ENCODE data around the gene IBTK.
"Not testable (repeated sequence)": the region's sequence is repeated elsewhere in the genome, so short reads cannot be mapped to it uniquely, and the experiment has no call there.

IBTK gene

GRCh38 chr6:82169138-82169876, 78.2 kb downstream of the IBTK start:
- Histone ChIP-seq H3K4me3 (replicated peaks; ENCODE audit: low read depth, low read length) (no peak overlapping the region), H3K36me3 (ENCODE audit: control insufficient read depth, insufficient read depth, low read length) (peaks cover 6% of the 10 kb centered on the region), H3K27me3 (replicated peaks; ENCODE audit: control insufficient read depth, insufficient read depth, low read length) (no peaks in the 10 kb centered on the region)
- TF ChIP-seq CTCF (IDR thresholded peaks at IDR 0.05; ENCODE audit: insufficient read depth, low read length, poor library complexity, severe bottlenecking), result no peak
- DNase-seq (ENCODE audit: extremely low read depth, insufficient read length), result no peak

DNA sequence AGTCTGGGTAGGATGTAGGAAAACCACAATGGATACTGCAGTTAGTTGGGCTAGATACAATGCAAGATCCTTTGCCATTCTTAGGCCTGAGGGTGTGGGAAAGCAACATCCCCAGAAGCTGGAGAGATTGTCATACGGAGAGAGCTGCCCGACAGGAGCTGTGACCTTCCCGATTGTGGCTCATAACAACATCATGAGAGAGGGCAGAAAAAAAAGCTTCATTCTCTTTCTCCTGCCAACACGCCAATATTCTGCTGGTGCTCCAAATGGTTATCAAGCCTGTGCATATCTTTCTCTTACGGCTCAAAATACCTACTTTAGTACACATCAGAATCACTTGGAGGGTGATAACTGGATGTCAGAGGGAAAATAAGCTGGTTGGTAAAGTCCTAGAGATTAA, 81.1 kb downstream of the IBTK start:
- H3K36me3 ChIP-seq (ENCODE audit: control insufficient read depth, insufficient read depth, low read length), result peaks cover 6% of the 10 kb centered on the region

GRCh38 chr6:82160255-82160990, 87.1 kb downstream of the IBTK start:
- no peak for DNase-seq (ENCODE audit: extremely low read depth, insufficient read length)
- TF ChIP-seq CTCF (IDR thresholded peaks at IDR 0.05; ENCODE audit: insufficient read depth, low read length, poor library complexity, severe bottlenecking), result no peak
- no peaks in the 10 kb centered on the region for H3K36me3 ChIP-seq (ENCODE audit: control insufficient read depth, insufficient read depth, low read length)
- no peak overlapping the region for H3K4me3 ChIP-seq (replicated peaks; ENCODE audit: low read depth, low read length)
- H3K27me3 ChIP-seq (replicated peaks; ENCODE audit: control insufficient read depth, insufficient read depth, low read length), result no peaks in the 10 kb centered on the region

More for the DNA sequence above, 81.1 kb downstream of the IBTK start:
- DNase-seq (ENCODE audit: extremely low read depth, insufficient read length), result no peak
- Histone ChIP-seq H3K27me3 (replicated peaks; ENCODE audit: control insufficient read depth, insufficient read depth, low read length) (no peaks in the 10 kb centered on the region), H3K4me3 (replicated peaks; ENCODE audit: low read depth, low read length) (no peak overlapping the region)
- no peak for TF ChIP-seq CTCF (IDR thresholded peaks at IDR 0.05; ENCODE audit: insufficient read depth, low read length, poor library complexity, severe bottlenecking)

- not testable (repeated sequence) for DNase-seq (ENCODE audit: extremely low read depth, insufficient read length); H3K27me3 ChIP-seq (replicated peaks; ENCODE audit: control insufficient read depth, insufficient read depth, low read length); H3K36me3 ChIP-seq (ENCODE audit: control insufficient read depth, insufficient read depth, low read length); H3K4me3 ChIP-seq (replicated peaks; ENCODE audit: low read depth, low read length)
Measured at GRCh38 chr6:82152786-82153185, 94.8 kb downstream of the IBTK start.

DNA sequence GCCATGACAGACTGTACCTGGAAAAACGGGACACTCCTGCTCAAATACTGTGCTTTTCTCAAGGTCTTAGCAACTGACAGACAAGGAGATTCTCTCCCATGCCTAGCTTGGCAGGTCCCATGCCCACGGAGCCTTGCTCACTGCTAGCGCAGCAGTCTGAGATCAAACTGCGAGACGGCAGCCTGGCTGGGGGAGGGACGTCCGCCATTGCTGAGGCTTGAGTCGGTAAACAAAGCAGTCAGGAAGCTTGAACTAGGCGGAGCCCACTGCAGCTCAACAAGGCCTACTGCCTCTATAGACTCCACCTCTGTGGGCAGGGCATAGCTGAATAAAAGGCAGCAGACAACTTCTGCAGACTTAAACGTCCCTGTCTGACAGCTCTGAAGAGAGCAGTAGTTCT, 96.4 kb downstream of the IBTK start:
- not testable (repeated sequence) for H3K36me3 ChIP-seq (ENCODE audit: control insufficient read depth, insufficient read depth, low read length); H3K4me3 ChIP-seq (replicated peaks; ENCODE audit: low read depth, low read length); H3K27me3 ChIP-seq (replicated peaks; ENCODE audit: control insufficient read depth, insufficient read depth, low read length); DNase-seq (ENCODE audit: extremely low read depth, insufficient read length)

- no peak for DNase-seq (ENCODE audit: extremely low read depth, insufficient read length)
- no peak for TF ChIP-seq CTCF (IDR thresholded peaks at IDR 0.05; ENCODE audit: insufficient read depth, low read length, poor library complexity, severe bottlenecking)
- Histone ChIP-seq H3K27me3 (replicated peaks; ENCODE audit: control insufficient read depth, insufficient read depth, low read length) (no peaks in the 10 kb centered on the region), H3K4me3 (replicated peaks; ENCODE audit: low read depth, low read length) (no peak overlapping the region), H3K36me3 (ENCODE audit: control insufficient read depth, insufficient read depth, low read length) (no peaks in the 10 kb centered on the region)
Measured at GRCh38 chr6:82145926-82146452, 101.6 kb downstream of the IBTK start.

All from GM06990 (cell line).